ENCODE measurements around the gene VEGFB.

- no peak for TF ChIP-seq EZH2 (IDR thresholded peaks at IDR 0.05; ENCODE audit: low read length, missing control alignments)
- TF ChIP-seq, protein P1, sequence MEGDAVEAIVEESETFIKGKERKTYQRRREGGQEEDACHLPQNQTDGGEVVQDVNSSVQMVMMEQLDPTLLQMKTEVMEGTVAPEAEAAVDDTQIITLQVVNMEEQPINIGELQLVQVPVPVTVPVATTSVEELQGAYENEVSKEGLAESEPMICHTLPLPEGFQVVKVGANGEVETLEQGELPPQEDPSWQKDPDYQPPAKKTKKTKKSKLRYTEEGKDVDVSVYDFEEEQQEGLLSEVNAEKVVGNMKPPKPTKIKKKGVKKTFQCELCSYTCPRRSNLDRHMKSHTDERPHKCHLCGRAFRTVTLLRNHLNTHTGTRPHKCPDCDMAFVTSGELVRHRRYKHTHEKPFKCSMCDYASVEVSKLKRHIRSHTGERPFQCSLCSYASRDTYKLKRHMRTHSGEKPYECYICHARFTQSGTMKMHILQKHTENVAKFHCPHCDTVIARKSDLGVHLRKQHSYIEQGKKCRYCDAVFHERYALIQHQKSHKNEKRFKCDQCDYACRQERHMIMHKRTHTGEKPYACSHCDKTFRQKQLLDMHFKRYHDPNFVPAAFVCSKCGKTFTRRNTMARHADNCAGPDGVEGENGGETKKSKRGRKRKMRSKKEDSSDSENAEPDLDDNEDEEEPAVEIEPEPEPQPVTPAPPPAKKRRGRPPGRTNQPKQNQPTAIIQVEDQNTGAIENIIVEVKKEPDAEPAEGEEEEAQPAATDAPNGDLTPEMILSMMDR (conservative IDR thresholded peaks at IDR 0.05 in 1 of 2, IDR thresholded peaks at IDR 0.05 in 1 of 2; ENCODE audit: low read depth in 1 of 2, low read length in 2 of 2) = no peak
These were observed 41.5 kb downstream of the VEGFB start for GRCh38 chr11:64275841-64276240.

Measured in fibroblast of lung (primary cell).